ENCODE measurements around the gene SAMD15.
"Not testable (repeated sequence)": the region's sequence is repeated elsewhere in the genome, so short reads cannot be mapped to it uniquely, and the experiment has no call there.

The SAMD15 gene

DNA sequence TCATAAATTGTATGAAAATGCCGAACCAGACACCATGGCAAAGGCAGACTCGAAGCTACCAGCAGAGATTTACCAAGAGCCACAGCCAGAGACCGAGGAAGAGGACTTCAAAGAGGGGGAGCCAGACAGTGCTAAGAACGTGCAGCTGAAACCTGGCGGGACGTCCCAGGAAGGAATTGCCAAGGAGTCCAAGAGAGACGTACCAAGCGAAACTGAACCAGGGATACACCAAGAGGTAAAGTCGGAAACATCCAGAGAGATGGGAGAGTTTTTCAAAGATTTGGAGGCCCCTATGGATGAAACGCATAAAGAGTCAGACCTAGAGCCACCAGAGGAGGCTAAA is 294 bp downstream of the SAMD15 start:
- DNase-seq: no peak

DNA sequence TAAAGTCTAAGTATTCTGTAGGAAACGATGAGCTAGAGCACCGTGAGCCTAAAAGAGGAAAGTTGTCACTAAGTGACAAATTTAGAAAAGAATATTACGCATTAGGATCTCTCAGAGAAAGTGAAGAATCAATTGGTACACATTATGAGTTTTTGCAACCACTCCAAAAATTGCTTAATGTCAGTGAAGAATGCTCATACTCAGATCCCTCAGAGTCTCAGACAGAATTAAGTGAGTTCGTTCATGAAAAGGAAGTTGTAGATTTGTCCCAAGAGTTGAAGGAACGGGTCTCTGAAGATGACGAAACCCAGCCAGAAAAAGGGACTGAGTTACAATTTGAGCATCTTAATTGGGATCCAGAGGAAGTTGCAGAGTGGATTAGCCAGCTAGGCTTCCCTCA is 1.5 kb downstream of the SAMD15 start:
- no peak for DNase-seq

DNA sequence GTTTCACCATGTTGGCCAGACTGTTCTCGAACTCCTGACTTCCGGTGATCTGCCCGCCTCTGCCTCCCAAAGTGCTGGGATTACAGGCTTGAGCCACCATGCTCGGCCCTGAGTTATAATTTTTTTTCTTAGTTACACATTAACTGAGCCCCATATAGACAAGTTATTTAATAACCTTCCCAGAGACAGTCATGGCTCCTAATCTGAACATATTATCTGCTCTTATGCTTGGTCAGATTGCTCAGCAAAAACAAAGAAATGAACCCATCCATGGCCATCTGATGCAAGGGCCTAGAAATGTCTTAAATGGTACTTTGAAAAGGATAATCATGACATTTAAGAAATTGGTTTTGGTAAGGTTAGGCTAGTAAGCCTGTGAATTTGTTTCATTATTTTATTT is 13.0 kb downstream of the SAMD15 start:
- no peak for DNase-seq

DNA sequence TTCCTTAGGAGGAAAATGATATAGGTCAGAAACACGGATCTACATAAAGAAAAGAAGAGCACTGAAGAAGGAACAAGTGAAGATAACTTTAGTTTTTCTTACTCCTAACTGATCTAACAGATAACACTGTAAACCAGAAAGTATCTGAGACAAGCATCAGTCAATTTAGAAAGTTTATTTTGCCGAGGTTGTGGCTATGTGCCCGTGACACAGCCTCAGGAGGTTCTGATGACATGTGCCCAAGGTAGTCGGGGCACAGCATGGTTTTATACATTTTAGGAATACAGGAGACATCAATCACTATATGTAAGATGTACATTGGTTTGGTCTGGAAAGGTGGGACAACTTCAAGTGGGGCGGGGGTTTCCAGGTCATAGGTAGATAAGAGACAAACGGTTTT is 23.0 kb downstream of the SAMD15 start:
- no peak for DNase-seq

DNA sequence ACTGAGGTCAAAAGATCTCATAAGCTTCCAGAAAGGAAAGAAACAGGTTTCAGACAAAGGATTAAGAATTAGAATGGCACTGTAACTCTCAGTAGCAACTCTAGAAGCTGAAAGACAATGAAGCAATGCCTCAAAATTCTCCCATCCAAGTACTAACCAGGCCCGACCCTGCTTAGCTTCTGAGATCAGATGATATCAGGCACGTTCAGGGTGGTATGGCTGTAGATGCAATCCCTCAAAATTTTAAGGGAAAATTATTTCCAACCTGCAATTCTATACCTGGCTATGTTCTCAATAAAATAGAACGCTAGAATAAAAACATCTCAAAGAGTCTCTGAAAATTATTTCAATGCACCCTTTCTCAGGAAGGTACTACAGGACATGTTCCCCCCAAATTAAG is 26.6 kb downstream of the SAMD15 start:
- no peak for DNase-seq

DNA sequence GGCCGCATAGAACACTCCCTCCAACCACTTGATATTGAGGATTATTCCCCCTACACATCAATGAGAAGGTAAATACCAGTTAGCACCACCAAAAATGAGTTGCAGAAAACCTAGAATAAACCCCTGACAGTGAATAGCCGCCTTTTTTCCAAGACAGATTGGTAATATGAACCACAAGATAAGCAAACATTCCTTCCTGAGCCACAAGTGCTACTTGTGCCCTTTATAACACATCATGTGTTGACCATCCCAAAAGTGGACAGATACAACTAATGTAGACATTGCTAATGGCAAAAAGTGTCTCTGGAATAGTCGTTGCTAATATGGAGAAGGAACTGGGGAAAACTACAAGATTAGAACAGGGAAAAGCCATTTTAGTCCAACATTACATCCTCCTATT is 28.9 kb downstream of the SAMD15 start:
- DNase-seq: no peak

DNA sequence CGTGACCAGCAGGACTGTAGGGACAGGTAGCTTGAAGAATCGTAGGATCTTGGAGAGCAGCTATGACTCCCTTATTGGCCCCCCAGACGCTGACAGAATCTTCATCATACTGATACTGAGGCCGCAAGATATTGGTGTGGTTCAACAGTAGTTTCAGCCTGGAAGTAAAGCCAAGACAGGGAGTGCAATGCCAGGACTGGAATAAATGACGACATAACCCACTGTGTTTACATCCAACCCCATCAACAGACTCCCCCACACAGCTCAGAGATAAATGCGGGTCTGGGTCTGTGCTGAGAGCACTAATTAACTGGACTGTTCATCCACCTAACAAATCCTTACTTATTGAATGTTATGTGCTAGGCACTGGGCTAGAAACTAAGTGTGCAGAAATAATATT is 29.5 kb downstream of the SAMD15 start:
- no peak for DNase-seq

DNA sequence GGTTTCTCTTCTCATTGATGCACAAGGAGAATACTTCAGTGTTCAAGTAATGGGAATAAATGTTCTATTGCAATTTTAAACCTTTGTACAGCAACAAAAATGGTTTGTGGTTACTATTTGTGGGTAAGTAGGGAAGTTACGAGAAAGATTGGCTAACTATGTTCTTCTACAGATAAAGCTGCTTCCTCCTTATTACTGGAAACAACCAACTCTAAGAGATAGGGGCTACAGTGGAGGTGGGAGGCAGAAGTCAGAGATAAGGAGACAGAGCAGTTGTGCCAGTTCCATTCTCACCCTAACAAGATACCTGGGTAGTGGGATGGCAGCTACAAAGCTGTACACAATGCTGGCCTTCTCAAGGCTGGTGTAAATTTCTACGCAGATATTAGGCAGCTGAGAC is 30.0 kb downstream of the SAMD15 start:
- DNase-seq: no peak

DNA sequence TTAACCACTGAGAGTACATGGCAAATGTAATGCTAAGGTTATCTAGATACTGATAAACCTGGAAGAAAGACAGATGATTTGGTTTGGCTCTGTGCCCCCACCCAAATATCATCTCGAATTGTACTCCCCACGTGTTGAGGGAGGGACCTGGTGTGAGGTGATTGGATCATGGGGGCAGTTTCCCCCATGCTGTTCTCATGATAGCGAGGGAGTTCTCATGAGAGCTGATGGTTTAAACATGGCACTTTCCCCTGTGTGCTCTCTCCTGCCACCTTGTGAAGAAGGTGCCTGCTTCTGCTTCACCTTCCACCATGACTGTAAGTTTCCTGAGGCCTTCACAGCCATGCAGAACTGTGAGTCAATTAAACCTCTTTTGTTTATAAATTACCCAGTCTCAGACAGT is 32.0 kb downstream of the SAMD15 start:
- DNase-seq: no peak

DNA sequence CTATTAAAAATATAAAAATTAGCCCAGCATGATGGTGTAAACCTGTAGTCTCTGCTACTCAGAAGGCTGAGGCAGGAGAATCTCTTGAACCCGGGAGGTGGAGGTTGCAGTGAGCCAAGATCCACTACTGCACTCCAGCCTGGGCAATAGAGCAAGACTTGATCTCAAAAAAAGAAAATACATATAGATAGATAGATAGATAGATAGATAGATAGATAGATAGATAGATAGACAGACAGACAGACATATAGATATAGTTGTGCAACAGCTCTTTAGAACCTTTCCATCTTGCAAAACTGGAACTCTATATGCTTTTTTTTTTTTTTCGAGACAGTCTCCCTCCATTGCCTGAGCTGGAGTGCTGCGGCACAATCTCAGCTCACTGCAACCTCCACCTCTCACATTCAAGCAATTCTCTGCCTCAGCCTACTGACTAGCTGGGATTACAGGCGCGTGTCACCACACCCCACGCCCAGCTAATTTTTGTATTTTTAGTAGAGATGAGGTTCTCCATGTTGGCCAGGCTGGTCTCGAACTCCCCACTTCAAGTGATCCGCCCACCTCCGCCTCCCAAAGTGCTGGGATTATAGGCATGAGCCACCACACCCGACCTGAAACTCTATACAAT is 38.3 kb downstream of the SAMD15 start:
- DNase-seq: not testable (repeated sequence)

DNA sequence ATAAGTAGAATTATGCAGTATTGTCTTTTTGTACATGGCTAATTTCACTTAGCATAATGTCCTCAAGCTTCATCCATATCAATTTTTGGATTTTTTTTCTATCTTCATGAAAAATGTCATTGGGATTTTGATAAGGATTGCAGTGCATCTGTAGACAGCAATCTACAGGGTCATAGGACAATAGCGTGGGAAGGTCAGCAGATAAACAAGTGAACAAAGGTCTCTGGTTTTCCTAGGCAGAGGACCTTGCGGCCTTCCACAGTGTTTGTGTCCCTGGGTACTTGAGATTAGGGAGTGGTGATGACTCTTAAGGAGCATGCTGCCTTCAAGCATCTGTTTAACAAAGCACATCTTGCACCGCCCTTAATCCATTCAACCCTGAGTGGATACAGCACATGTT is 38.9 kb downstream of the SAMD15 start:
- DNase-seq: not testable (repeated sequence)

DNA sequence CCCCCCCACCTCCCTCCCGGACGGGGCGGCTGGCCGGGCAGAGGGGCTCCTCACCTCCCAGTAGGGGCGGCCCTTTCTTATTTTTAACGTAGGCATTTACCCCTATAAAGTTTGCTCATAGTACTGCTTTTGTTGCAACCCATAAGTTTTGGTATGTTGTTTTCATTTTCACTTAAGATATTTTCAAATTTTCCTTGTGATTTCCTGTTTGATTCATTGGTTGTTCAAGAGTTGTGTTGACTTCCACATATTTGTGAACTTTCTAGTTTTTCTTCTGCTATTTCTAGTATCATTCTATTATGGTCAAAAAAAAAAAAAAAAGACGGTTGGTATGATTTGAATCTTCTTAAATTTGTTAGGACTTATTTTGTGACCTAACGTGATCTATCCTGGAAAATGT is 39.7 kb downstream of the SAMD15 start:
- DNase-seq: no peak

DNA sequence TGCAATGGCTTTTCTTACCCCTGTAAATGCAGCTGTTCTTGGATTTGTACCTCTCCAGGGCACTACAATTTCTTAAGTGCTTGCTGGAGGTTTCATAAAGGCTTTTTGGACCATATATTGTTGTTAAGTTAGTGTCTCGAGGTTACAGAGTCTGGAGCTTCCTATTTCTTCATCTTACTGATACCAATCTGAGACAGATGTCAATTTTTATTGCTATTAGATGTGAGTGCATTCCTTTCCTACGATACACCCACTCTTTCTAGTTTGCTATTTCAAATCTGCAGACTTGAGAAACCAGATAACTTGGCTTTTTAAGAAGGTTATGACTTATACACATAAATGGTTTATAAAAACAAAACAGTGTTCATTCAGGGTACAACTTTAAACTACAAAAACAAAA is 44.0 kb downstream of the SAMD15 start:
- no peak for DNase-seq

DNA sequence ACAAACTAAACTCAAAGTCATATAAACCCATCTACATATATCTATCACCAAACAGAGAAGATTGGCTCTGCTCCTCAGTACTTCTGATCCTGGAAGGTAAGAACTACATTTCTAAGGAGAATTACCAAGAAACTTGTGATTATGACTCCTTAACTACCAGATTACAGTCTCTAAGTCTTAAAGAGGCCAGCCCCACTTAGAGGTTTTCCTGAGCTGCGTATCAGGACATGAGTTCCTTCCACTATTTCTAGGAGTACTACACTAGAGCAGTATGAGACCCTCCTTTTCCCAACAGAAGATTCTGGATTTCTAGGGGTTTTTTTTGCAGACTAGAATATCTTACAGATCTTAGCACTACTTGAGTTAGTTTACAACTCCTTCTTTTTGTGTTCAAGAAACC is 46.2 kb downstream of the SAMD15 start, which contains the start of gene NOXRED1:
NOXRED1 (minus strand) TSS at position 101 of the 400 bp plus-strand sequence. CDS start 634 bp downstream, outside the sequence.
- DNase-seq: no peak

DNA sequence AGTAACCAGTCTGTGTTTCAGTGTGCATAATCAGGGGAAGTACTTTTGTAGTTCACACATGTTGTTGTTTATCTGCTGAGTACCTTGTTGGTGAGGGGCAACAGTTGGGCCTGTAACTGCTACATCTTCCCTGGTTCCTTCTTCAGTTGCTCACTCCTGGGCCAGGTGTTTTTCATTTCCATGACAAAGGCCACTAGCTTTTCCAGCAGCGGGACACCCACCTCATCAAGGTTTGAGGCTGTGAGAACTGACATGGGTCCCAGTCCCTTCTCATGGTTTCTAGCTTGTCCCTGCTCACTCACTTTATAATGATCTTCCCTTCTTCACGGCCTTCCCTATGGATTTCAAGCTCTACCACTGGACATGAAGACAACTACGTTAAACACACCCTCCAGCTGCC is 47.7 kb downstream of the SAMD15 start:
- no peak for DNase-seq

DNA sequence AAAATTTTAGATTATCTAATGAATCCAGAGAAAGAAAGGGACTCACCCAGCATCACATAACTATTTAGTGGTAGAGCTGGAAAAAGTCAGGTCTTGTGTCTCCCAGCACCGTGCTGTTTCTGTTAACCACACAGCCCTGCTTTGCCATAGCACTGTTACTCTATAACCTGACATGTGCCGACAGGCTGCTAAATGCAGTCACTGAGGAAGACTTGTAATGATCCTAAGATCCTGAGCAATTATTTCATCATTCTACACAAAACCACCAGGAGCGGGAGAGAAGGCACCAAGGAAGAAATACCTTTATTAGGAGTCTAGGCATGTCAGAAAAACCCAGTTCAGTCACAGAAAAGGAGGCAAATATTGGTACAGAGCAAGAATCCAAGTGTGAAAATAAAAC is 49.2 kb downstream of the SAMD15 start:
- DNase-seq: no peak

DNA sequence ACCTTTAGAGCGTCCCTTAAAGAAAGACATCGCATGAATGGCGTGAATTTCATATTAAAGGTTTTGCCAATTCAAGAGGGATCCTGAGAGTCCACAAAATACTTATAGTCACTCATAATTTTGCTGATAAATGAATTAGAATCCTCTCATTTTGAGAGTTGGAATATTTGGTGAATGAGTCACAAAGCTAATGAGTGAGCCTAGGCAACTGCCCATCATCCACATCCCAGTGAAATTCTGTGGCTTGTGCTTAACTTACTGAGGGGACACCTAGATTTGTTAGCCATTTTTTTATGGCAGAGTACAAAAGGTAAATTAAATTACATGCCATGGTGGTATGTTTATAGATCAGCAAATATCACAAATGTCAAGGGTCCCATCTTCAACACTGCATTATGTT is 58.9 kb downstream of the SAMD15 start:
- no peak for DNase-seq

DNA sequence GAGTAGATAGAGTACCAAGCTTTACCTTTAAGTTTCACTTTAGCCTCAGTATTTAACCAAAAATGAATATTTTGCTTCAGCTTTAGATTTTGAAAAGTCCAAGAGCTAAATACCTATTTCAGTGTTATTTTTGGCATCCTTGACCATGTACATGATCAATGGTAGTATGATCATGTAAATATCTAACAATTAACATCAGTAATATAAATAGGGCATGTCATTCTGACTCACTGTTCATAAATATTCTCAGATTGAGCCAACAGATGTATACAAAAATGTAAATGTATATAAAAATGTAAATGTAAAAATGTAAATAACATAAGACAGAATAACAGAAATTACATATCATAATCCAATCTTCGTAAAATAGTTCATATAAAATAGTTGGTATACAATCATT is 61.4 kb downstream of the SAMD15 start:
- no peak for DNase-seq

DNA sequence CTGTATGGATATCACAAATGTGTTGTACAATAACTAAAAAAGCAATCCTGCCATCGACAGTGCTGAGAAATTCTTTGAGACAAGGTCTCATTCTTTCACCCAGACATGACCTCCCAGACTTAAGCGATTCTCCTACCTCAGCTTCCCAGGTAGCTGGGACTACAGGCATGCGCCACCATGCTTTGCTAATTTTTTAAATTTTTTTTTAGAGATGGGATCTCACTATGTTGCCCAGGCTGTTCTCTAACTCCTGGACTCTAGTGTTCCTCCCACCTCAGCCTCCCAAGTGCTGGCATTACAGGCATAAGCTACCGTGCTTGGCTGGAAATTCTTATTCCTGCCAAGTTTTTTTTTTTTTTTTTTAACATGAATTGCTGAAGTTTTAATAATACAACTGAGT is 62.7 kb downstream of the SAMD15 start:
- no peak for DNase-seq

Data from activated CD8-positive, alpha-beta memory T cell treated with anti-CD3 and anti-CD28 coated beads, Interleukin-2, amount 50 U/mL, for 4 hours (primary cell).